Renal cortex interstitium (tissue), 11 donors: ENCODE data around the gene ISYNA1. TPM values are rescaled to one million over a fixed set of nuclear protein-coding genes. Genes with fewer than 3 reads are reported as not detected.
"Not testable (repeated sequence)": the region's sequence is repeated elsewhere in the genome, so short reads cannot be mapped to it uniquely, and the experiment has no call there.

Source experiments
- DNase-seq, 11 donors: peaks; one replicate each; pipeline ENCODE4 v3.0.0-alpha.2; 2013; ENCODE audit warnings: low read depth in 9 of 11, low spot score in 4 of 11; ENCODE audit errors: extremely low read depth in 1 of 11
- polyA plus RNA-seq, 3 donors: library from polyadenylated mRNA; unstranded; fragments of 120-200 nt; gene quantifications; one replicate each; pipeline ENCODE4 v1.2.1, GENCODE V29; 2013; ENCODE audit not compliant: insufficient read length in 3 of 3

Gene ISYNA1
- polyA plus RNA-seq, 3 donors, result 104 to 133 (median 123) TPM

- DNase-seq, result peak in 8 of 11 donors; percentile 85 to 94 (median 92)
Observed at GRCh38 chr19:18416778-18417249, 21.1 kb downstream of the ISYNA1 start.

GRCh38 chr19:18415178-18415867, 22.6 kb downstream of the ISYNA1 start:
- peak in 3 of 11 donors; percentile 86 to 88 (median 87) for DNase-seq

- DNase-seq, result no peak
Observed at GRCh38 chr19:18414504-18415177, 23.3 kb downstream of the ISYNA1 start.

- no peak for DNase-seq
Observed at GRCh38 chr19:18412610-18413239, 25.2 kb downstream of the ISYNA1 start.

GRCh38 chr19:18408053-18408476, 29.9 kb downstream of the ISYNA1 start:
- no peak for DNase-seq

- DNase-seq, result no peak
Observed at GRCh38 chr19:18406749-18407148, 31.2 kb downstream of the ISYNA1 start.

GRCh38 chr19:18405754-18406153, 32.2 kb downstream of the ISYNA1 start:
- not testable (repeated sequence) for DNase-seq

GRCh38 chr19:18402455-18403248, 35.3 kb downstream of the ISYNA1 start:
- DNase-seq, result not testable (repeated sequence)

GRCh38 chr19:18401580-18402112, 36.3 kb downstream of the ISYNA1 start:
- peak in 1 of 11 donors; percentile 56 for DNase-seq

GRCh38 chr19:18399008-18399407, 38.9 kb downstream of the ISYNA1 start:
- DNase-seq, result no peak

GRCh38 chr19:18397242-18398202, 40.4 kb downstream of the ISYNA1 start, which contains the start of gene LRRC25:
Gene LRRC25, minus strand, starts transcription at chr19:18397622. Its CDS starts 659 bp downstream, at chr19:18396963.
- DNase-seq, result no peak

GRCh38 chr19:18396471-18397241, 41.3 kb downstream of the ISYNA1 start:
- no peak for DNase-seq

- DNase-seq, result no peak
Observed at GRCh38 chr19:18393836-18394235, 44.1 kb downstream of the ISYNA1 start.

GRCh38 chr19:18392926-18393325, 45.0 kb downstream of the ISYNA1 start:
- no peak for DNase-seq

GRCh38 chr19:18392417-18392816, 45.5 kb downstream of the ISYNA1 start:
- DNase-seq, result no peak

- no peak for DNase-seq
Observed at GRCh38 chr19:18391509-18392075, 46.3 kb downstream of the ISYNA1 start.
